ENCODE results near the gene CBFA2T3.

Gene CBFA2T3

GRCh38 chr16:88838566-88838965 lies 138.4 kb downstream of the CBFA2T3 start:
- no peak for DNase-seq (ENCODE audit: low read depth)
- no peak overlapping the region for H3K4me3 ChIP-seq (ENCODE audit: control insufficient read depth, low read depth, low read length)
- no peak for TF ChIP-seq CTCF (conservative IDR thresholded peaks at IDR 0.05; ENCODE audit: control insufficient read depth, insufficient read depth, low read depth, low read length)

DNA sequence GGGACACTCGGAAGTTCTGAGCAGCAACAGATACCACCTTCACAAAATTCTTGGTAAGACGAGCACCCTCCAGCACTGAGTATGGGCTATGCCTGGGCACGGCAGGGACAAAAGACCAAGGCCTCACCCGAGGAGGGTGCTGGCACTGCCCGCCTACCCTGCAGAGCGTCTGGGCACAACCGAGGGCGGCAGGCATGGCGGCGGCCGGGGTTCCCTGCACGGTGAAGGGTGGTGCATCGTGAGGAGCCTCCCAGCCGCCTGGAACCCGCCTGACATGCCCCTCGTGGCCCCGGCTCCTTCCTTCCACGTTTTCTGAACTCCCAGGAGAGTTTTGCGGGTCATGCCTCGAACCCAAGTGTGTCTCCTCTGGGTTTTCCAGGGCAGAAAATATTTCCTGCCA lies 139.2 kb downstream of the CBFA2T3 start:
- no peak for DNase-seq (ENCODE audit: low read depth)
- H3K4me3 ChIP-seq (ENCODE audit: control insufficient read depth, low read depth, low read length), result no peak overlapping the region
- no peak for TF ChIP-seq CTCF (conservative IDR thresholded peaks at IDR 0.05; ENCODE audit: control insufficient read depth, insufficient read depth, low read depth, low read length)

DNA sequence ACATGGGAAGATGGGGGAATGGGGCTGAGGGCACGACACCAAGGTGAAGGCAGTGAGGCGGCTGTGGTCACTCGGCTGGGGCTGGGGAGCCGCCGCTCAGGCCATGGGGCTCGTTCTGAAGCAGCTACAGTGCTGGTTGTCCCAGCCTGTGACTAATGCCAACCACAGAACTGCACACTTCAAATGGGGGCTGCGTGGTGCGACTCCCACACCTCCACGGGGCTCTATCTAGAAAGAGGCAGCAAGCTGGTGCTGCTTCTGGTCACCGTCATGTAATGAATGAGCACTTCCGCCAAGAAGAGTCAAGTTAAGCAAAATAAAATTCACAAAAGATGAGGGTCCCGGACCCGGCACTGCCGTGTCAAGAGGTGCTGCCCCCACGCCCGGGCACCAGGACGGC lies 140.2 kb downstream of the CBFA2T3 start:
- H3K4me3 ChIP-seq (ENCODE audit: control insufficient read depth, low read depth, low read length), result no peak overlapping the region

GRCh38 chr16:88835818-88836217 lies 141.2 kb downstream of the CBFA2T3 start:
- H3K4me3 ChIP-seq (ENCODE audit: control insufficient read depth, low read depth, low read length), result no peak overlapping the region
- no peak for DNase-seq (ENCODE audit: low read depth)
- no peak for TF ChIP-seq CTCF (conservative IDR thresholded peaks at IDR 0.05; ENCODE audit: control insufficient read depth, insufficient read depth, low read depth, low read length)

More for the DNA sequence above, 140.2 kb downstream of the CBFA2T3 start:
- no peak for TF ChIP-seq CTCF (conservative IDR thresholded peaks at IDR 0.05; ENCODE audit: control insufficient read depth, insufficient read depth, low read depth, low read length)
- DNase-seq (ENCODE audit: low read depth), result no peak

DNA sequence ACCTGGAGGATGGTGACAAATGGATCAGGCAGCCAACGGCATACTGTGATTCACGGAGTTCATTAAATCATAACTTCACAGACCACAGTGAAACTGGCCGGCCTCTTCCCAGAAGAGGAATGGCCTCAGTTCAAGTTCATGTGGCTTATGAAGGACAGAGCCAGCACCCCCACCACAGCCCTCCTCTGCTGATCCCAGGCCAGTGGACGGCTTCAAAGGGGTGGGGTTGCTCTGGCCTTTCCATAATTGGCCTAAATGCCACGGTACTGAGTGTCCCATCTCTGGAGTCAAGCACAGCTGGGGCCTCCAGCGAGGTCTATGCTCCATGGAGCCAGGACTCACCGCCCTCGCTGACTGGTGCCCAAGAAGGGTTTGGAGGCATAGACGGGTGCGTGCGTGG lies 141.6 kb downstream of the CBFA2T3 start:
- no peak for TF ChIP-seq CTCF (conservative IDR thresholded peaks at IDR 0.05; ENCODE audit: control insufficient read depth, insufficient read depth, low read depth, low read length)
- peak; percentile 14 for DNase-seq (ENCODE audit: low read depth)
- no peak overlapping the region for H3K4me3 ChIP-seq (ENCODE audit: control insufficient read depth, low read depth, low read length)

DNA sequence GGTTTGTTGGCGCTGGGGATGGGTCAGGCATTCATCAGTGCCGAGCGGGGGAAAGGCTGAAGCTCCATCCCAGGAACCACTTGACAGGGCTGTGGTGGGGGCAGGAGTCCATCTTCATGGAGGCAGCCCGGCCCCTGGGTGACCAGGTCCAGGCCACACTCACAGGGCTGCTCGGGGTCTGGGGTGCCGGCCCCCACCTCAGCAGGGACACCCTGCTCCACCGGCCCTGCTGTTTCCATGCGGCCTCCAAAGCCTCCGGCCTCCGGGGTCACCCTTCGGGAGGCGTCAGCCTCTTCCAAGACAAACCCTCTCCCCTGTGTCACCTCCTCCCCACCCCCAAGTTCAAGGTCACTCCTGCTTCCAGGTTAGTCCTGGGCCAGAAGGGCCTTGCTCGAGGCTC lies 142.3 kb downstream of the CBFA2T3 start:
- no peak overlapping the region for H3K4me3 ChIP-seq (ENCODE audit: control insufficient read depth, low read depth, low read length)
- TF ChIP-seq CTCF (conservative IDR thresholded peaks at IDR 0.05; ENCODE audit: control insufficient read depth, insufficient read depth, low read depth, low read length), result no peak
- DNase-seq (ENCODE audit: low read depth), result no peak

GRCh38 chr16:88833086-88833485 lies 143.9 kb downstream of the CBFA2T3 start:
- TF ChIP-seq CTCF (conservative IDR thresholded peaks at IDR 0.05; ENCODE audit: control insufficient read depth, insufficient read depth, low read depth, low read length), result no peak
- no peak for DNase-seq (ENCODE audit: low read depth)
- no peak overlapping the region for H3K4me3 ChIP-seq (ENCODE audit: control insufficient read depth, low read depth, low read length)
